Islet of Langerhans (tissue), 1 donor: ENCODE results near the gene SELENOV.

Experiments used
- FAIRE-seq: peaks from one replicate; lab custom pipeline; 2011; peaks lifted over from hg19 to GRCh38; lab: Jason Lieb, UNC

SELENOV gene

DNA sequence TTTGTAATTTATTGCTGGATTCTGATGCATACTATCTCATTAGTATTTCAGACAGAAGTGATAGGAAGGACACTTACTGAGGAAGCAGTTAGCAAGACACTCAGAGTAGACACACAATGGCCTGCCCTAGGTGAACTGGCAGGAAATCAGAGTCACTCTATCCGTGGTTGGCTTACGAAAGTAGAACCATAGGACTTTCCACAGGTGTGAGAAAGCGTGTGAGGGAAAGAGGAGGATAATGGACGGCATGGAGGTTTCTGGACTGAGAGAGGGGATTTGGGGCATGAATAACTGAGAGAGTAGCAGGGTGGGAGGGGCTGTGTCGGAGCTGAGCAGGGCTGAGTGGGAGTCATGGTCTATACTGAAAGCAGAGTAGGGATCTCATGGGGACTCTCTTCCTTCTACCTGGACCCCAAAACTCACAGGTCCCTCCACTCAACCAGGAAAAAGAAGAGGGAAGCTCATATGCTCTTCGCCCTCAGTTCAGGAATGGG is 43.7 kb downstream of the SELENOV start:
- no peak for FAIRE-seq

DNA sequence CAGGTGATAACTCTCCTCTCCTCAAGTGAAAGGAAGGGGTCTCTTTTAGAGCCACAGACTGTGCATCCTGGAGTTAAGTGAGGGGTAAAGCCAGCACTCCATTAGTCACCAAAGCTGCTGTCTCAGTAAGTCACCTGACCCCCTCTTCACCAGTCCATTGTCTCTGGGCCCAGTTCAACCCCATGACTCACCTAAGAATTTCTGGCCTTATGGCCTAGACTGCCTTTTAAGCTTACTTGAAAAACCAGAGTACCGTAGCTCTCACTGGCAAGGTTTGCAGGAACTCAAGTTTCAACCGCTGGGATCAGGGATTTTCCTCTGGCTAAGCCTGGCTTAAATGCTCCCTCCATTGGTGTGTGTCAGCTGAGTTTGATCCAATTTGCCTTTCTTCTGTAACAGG is 48.5 kb downstream of the SELENOV start:
- FAIRE-seq, result no peak

- FAIRE-seq, result no peak
Observed at GRCh38 chr19:39566064-39566463, 51.1 kb downstream of the SELENOV start.

- FAIRE-seq, result no peak
Observed at GRCh38 chr19:39568604-39569003, 53.7 kb downstream of the SELENOV start.
